NCI-H524 (cell line): ENCODE results near the gene VILL.

Source experiments
- DNase-seq, 2 experiments: peaks; one replicate each; lab custom pipeline; 2025; lab: John Stamatoyannopoulos, UW

VILL gene

DNA sequence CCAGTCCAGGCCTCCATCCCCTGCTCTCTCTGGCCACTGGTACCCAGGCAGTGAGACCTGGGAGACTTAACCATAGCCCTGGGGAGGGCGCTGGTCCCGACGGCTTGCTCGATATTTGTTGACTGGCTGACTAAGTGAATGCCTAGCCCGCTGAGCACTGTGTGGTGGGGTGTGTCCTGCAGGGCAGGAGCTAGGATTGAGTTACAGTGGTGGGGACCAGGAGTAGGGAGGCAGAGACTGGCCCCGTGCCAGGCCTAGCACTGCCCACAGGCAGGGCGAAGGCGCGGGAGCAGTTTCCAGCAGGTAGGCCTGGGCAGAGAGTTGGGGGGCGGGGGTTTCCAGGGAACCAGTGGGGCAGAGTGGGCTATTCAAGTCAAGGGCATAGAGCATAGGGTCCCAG, at the start of gene VILL:
Gene VILL, plus strand, starts transcription at position 260 of the 400 bp plus-strand sequence. CDS start 2,887 bp downstream, outside the sequence.
- DNase-seq: no peak

DNA sequence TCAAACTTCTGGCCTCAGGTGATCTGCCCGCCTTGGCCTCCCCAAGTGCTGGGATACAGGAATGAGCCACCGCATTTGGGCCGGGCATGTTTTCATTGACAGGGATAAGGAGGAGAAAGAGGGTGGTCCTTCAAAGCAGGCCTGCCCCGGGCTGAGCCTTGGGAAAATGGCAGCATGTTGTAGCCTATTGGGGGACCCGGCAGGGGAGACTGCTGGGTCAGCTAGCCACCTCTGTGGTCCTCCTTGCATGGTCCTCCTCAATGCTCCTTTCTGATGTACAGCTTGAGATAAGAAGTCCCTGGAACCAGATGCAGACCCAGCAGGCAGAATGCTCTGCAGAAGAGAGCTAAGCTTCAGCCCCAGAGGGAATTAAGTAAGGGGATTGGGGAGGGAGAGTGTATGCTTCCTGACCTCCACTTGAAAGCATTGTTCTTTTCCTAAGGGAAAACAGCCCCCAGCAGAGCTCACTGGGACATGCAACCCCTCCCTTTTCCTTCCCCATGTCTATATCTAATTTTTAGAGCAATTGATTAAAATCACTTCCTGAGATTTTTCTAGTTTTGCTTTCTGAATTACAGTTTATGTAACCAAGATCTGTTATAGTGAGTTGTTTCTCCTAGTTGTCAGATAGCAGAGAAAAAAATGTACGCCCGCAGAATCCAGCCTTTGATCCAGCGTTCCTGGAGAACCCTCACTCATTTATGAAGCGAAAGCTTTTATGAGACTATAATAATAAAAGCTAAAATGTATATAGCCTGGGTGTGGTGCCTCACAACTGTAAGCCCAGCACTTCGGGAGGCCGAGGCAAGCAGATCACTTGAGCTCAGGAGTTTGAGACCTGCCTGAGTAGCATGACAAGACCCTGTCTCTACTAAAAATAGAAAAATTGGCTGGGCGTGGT, 48.7 kb upstream of the VILL start:
- peak; percentile 70 to 87 for DNase-seq

DNA sequence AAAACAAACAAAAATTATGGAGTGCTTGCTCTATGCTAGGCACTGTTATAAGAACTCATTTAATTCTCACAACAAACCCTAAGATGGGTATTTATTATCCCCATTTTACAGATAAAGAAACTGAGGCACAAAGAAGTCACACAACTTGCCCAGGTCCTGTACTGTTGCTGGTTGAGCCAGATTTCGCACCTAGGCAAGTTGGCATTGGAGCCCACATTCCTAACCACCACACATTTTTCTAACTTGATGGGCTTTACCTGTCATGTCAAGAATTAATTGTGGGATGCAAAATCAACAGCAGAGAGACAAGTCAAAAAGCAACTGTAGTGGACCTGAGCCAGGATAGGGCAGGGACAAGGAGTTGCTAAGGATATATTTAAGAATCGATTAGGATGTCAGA, 47.9 kb upstream of the VILL start:
- DNase-seq: no peak

DNA sequence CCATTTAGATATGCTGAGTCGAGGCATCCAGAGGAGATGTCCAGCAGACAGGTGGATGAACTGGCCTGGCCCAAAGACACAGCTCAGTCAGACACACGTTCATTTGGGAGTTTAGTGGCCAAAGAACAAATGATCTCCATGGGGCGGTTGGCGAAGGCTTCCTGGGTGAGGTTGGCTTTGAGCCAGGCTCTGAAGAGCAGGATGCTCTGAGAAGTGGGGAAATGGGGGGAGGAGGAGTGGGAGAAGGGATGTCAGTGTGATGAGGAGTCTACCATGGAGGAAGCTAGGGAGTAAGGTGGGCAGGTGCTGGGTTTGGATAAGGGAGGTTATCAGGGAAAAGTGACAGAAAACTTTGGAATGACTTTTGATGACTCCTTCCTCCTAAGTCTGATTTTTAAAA, 47.5 kb upstream of the VILL start:
- no peak for DNase-seq

DNA sequence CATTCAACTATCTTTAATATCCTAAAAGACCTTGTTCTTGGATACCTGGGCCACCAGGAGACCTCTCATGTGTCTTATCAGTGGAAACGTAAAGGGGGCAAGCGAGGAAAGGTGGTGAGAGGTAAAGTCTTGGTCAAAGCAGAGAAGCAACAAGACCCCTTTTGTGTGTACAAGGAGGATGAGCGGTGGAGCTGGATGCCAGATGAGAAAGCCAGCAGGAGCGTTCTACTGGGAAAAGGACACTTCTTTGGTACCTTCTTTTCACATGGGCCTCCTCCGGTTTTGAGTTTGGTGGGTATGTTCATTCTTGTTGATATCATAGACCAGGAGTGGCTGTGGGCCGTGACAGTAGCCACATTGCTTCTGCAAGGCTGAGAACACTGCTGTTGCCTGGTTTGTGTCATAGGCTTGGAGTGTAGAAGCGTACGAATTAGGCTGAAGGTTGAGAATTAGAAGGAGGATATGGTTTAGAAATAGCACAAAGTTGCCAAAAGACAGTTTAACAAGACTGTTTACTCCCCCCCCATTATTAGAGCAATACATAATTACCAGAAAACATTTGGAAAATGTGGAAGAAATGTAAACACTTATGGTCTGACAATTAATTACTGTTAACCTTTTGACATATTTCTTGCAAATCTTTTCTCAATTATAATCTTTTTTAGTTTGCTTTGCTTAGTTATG, 46.8 kb upstream of the VILL start:
- no peak for DNase-seq

DNA sequence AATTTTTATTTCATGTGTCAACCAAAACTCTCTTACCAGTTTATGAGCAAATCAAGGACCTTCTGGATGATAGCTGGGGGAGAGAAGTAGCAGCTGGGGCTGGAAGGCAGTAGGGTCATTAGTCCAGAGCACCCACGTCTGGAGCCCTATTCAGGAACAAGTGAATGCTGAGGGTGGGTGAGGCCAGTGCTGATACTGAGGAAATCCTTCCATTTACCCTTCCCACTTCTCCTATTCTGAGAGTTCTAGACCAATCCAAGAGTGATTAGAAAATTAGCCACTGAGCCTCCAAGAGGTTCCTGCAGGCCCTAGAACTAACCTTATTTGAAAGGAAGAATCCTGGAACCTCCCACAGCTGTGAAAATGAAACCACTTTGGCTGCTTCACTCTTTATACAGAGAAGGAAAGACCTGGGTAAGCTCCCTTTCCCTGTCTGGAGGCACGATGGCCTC, 46.2 kb upstream of the VILL start:
- DNase-seq: peak in 1 of 2 experiments; percentile 23

DNA sequence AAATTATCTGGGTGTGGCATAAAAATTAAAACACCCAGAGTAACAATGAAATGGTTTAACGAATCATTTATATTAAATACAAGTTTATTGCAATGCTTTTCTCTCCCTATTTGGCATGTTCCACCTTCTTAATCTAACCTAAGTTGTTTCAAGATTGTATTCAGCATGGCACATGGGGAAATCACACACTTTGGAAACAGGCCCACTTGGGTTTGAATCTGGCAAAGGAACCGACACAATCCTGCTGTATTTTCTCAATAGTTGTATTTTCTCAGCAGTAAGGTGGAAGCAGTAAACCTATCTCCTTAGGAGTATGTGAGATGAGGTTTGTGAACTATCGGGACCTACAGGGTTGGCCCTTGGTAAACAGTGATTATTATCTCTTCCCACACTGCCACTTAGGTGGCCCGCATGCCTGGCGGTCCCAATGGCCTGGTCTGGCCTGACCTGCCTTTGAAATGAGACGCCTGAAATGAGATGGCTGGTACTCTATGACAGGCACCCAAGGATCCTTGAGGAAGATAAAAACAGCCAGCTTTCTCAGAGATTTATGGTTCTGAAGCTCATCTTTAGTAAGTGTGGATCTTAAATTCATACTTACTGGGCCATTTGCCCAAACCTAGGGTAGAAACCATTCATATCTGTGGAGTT, 45.3 kb upstream of the VILL start:
- DNase-seq: no peak

DNA sequence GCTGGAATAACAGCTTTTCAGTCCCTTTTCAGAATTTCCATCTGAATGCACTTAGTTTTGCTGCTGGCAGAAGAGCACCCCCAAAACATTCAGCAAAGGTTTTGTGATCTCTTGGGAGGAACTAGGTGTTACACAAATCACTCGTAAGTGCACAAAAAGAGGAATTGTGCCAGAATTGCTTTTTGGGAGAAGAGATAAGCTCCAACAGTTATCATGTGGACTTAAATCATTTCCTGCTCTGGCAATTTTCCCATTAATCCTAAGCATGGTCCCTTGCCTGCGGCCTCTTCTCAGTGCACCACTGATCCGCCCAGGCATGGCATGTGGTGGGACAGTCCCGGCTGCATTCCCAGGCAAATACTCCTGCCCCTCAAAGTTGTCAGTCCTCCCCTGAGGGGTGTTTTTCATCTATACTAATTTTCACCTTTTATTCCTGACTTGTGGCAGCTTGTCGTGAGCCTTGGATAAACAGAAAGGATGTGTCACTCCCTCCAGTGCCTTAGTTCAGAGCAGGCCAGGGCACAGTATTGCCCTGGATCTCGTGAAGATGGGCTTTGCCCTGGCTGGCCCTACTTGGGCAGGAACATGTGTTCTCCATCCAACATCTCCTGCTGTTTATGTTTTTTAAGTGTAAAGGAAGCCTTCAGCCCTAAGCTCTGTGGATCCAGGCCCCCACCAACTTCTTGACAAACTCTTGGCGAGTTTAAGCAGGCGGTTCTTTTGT, 44.6 kb upstream of the VILL start:
- no peak for DNase-seq

DNA sequence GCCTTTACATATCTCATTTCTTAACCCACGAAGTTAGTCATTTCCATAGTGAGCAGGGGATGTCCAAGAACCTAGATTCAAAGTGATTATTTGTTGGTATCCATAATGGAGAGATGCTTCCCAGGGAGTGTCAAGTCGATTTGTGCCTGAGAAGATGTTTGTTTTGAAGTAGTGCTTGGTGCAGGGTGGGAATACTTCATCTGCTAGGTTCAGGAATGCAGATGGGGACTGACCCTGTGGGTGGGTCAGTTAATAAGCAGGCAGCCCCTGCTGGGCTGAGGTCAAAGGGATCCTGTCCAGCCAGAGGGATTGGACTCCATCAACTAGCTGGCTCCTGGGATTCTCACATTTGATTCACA, 44.1 kb upstream of the VILL start:
- DNase-seq: no peak

DNA sequence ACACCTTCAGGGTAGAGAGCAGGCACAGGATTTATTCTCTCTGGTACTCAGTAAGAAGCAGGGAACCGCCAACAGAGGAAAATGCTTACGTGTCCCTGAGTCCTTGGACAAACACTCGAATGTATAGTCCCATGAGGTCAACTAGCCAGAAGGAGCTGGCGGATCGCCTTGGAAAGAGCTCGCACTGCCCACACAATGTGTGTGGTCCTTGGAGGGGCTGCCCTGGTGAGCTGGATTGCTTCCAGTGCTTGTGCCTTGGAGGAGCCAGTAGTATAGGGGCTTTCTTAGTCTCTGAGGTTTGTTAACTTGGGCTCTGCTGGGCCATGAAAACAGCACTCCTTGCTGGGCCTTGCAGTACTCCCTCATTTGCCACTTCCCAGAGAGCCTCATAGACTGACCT, 40.7 kb upstream of the VILL start:
- peak in 1 of 2 experiments; percentile 63 for DNase-seq

DNA sequence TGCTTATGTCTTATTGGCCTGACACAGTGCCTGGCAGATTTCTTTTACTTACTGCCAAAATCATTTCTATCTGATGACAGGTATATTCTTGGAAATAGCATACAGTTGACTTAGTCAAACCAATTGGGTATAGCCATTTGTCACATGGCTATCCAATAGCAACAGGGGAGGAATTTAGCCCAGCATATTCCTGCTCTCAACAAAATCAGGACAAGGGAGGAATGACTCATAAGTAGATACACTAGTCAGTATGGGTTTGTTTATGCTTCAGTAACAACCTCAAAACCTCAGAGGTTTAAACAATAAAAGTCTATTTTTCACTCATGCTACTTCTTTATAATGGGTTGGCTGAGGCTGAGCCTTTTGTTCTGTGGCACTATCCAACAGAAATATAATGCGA, 38.0 kb upstream of the VILL start:
- no peak for DNase-seq

DNA sequence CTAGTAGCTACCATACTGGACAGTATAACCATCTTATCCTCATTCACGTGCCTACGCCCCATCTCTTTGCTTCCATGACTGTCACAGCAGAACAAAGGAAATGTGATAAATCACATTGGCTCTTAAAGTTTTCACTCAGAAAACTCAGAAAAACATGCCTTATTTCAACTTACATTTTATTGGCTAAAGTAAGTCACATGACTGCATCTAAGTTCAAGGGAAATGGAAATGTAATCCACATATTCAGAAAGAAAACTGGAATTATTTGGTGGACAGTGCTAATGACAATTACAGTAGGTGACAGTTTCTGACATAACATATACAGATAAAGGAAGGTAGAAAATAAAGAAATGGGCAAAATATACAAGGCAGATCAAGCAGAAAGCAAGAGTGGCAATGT, 37.4 kb upstream of the VILL start:
- DNase-seq: no peak

DNA sequence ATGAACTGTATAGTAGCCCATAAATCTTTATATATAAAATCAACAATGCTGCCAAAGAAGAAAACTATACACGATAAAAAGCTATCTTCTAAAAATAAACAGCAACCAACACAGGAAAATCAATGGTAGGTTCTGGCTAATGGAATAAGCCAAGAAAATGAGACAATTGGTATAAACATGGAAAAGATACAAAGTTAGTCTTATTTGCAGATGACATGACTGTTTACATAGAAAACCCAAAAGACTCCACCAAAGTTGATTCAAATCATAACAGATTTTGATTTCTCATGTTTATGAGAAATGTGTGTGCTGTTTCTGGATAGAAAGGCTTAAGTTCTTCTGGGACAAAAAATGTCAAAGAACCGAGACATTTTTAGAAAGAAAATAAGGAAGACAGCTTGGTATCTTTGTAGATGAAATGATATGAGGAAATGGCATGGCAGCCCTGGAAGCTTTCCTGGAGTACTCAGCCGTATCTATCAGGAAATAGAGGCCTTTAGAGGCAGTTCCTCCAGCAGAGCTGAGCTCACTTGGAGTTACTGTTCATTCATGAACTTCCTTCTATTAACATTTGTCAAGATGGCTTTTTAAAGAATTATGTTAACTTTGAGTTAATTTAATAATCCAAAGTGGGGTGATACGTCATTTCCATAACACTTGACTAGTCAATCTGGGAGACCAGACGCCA, 36.7 kb upstream of the VILL start:
- no peak for DNase-seq

DNA sequence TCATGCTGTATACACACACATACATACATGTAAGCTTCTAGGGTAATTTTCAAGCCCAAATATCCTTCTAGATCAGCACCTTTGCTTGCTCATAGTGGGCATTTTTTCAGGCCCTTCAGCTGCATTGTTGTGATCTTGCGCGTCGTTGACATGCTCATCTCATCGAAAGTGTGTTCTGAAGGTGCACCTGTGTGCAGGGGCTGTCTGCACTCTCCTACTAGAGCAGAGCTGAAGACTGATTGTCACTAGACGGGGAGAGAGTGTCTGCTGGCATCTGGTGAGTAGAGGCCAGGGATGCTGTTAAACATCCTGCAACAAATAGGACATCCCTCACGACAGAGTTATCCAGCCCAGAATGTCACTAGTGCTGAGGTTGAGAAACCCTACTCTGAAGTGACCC, 35.7 kb upstream of the VILL start:
- DNase-seq: no peak

DNA sequence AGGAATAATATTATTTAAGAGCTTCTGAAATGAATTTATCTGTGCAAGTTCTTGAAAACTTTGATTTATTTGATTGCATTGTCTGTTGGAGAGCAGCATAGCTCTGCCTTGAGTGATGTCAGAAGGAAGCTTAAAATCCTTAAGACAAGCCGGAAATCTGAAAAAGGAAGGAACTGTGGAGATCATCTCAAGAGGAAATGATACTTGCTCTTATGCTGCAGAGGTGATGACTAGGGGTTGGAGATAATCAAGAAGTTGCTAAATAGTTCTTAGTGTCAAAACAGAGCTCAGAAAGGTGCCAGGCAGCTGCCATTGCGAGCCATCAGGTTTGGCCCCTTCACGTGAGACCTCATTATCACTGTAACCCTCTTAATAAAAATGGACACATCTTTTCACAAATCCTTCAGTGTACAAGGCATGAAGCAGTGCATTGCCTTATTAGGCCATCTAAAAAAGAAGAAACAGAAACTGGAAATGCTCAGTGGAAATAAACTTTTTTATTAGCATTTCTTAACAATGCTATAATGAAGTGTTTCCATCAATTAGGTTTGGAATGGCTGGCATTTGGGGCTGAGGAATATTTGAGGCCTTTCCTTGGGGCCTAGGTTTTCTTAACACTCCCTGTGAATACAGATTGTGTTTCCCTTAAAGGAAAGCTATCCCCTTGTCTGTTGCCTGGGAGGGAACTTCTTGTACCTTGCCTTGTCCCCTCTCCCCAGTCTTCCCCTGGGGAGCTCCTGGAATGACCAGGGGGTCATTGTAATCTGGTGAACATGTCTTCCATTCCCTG, 34.5 kb upstream of the VILL start:
- no peak for DNase-seq

DNA sequence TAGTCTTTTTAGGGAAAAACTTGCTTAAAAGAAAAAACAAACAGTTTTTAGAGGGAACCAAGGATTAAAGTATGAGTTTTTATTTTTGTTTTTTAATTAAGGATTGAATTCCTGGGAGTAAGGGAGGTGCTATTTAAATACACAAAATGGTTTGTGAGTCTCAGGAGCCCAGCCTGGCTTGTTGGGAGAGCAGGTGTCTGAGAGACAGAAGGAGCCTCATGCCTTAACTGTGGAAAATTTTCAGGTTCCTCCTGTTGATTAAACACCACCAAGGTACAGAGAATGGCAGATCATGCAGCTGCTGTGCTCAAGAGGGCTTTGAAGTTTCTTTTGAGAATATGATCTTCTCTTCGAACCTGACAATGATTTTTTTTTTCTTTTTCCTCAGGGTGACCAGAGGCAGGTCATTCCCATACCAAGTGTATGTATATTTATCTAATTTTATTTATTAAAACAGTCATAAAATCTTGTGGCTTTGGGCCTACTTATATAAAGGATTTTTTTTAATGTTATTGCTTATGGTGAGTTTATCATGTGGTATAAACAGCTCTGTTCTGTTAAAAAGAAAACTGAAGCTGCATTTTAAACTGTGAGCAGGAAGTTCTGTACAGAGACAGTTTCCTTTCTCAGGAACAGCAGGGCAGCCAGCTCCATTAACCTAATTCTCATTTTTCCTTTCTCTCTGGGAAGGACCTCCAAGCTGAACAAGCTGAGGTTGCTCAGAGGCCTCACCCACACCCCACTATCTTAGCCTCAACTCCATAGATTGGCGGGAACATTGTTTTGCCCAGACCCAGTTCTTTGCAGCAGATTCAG, 33.7 kb upstream of the VILL start:
- no peak for DNase-seq

DNA sequence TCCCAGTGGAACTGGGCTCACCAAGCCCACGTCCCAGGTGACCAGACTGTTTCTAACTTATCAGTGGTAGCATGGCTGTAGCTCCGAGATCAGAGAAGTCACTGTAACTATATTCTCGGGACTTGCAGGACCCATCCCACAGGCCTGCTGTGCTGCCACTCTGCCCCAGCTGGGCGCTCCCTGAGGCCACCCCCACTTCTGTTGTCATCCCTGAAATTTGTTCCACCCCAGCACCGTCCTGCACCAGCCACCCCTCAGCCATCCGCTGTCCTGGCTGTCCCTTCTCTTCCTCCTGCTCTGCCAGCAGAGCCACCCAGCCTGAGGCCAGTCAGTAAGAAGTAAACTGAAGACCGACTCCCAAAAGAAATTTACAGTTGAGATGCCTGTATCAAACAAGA, 33.0 kb upstream of the VILL start:
- DNase-seq: no peak

DNA sequence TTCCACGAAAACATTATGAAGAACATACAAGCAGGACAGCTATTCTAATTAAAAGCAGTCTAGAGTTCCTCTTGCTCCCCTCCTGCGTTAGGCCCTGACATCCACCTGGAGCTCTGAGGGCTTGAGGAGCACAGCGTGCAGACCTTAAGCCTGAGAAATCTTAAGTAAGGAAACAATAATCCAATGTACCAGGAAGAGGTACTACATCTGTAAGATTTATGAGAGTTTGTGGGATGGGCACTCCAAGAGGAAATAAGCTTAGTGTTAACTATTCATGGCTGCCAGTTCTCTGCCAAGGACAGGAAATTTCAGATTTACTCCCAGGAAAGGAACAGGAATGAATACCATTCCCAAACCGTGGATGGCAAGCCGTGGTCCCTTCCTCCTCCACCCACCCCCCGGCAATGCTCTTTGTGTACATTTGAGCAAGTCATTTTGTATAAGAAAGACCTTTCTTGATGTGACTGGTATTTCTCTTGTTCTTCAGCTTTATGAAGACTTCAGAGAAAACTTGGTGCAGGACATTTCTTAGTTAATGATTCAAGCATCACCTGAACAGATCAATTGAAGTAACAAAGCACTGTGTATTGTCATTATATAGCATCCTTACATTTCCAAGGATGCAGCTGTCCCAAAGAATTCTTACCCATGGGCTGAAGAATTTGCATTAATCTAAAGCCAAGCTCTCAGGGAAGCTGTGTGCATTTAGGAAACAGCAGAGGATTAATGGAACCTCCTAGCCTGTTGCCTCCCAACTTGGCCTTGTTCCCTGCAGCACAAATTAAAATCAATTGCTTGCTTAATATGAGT, 28.8 kb upstream of the VILL start:
- DNase-seq: peak in 1 of 2 experiments; percentile 28

DNA sequence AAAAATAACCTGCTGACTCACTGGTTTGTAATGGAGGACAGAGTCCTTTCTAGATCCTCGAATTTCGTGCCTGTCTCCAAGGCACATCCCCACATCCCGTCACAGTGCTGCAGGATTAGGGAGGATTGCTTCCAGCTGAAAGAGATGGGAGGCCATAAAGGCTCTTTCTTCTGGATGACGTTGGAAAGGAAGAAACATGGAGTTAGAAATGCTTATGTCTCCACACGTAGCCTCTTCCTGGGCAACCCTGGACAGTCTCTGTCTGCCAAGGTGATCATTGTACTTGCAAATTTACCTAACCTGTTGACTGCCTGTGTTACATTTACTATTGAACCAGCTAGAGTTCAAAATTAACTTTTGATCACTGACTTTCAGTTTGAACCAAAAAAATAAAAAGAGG, 27.6 kb upstream of the VILL start:
- DNase-seq: no peak
